Testis (tissue), 3 donors: ENCODE results near the gene ABCC4. TPM values are rescaled to one million over a fixed set of nuclear protein-coding genes. Genes with fewer than 3 reads are reported as not detected.

ENCODE experiments used
- DNase-seq: peaks from one replicate; pipeline ENCODE4 v3.0.0-alpha.2; 2019
- H3K27ac ChIP-seq, 2 donors: fragments of 200-600 bp; sonication (generic); one replicate each; pipeline ENCODE4 v1.5.1; 2019
- H3K27me3 ChIP-seq: fragments of 200-600 bp; sonication (generic); one replicate; pipeline ENCODE4 v1.5.1; 2019
- H3K36me3 ChIP-seq: fragments of 200-600 bp; sonication (generic); one replicate; pipeline ENCODE4 v1.5.1; 2017; ENCODE audit warnings: low read depth; ENCODE audit errors: missing control alignments
- H3K4me1 ChIP-seq: fragments of 200-600 bp; sonication (generic); one replicate; pipeline ENCODE4 v1.5.1; 2019
- H3K4me3 ChIP-seq, 2 donors: fragments of 200-600 bp; sonication (generic); one replicate each; pipeline ENCODE4 v1.5.1; 2017 to 2019
- H3K9me3 ChIP-seq: fragments of 200-600 bp; sonication (generic); one replicate; pipeline ENCODE4 v1.5.1; 2017
- CTCF ChIP-seq, 3 experiments: fragments of 450-650 bp in 2 of 3; fragments of 200-600 bp in 1 of 3; sonication (generic) in 1 of 3; IDR thresholded peaks; one replicate each; pipeline ENCODE4 v1.5.1; 2016 to 2019; ENCODE audit warnings: antibody characterized with exemption in 3 of 3, mild to moderate bottlenecking in 2 of 3, moderate library complexity in 1 of 3
- POLR2A ChIP-seq: fragments of 450-650 bp; IDR thresholded peaks from one replicate; pipeline ENCODE4 v1.6.1; 2017; ENCODE audit warnings: antibody characterized with exemption, mild to moderate bottlenecking, moderate library complexity
- WGBS, 2 donors: methylation state at CpG; one replicate each; pipeline ENCODE4 v1.1.5; 2018; 5-methylcytosine and 5-hydroxymethylcytosine counted together
- intact Hi-C: fragments of 100-400 bp; cut with DNase I; formaldehyde crosslinking; loops from one replicate; pipeline ENCODE4 v1.15.1; 2023; ENCODE audit warnings: low total_unique reads
- polyA plus RNA-seq: library from polyadenylated mRNA; stranded (reverse); fragments of 350-450 nt; fragmentation: Illumina TruSeq; extraction: RNeasy Lipid Tissue Mini Kit (QIAGEN cat#74804); gene quantifications from one replicate; pipeline ENCODE4 v1.2.3, GENCODE V29; 2014; ENCODE audit warnings: low read depth, low replicate concordance; ENCODE audit not compliant: insufficient read depth
- total RNA-seq, 2 donors: library from RNA; depleted of rRNA; stranded (reverse); fragments of >200 nt; gene quantifications; one replicate each; pipeline ENCODE4 v1.2.3, GENCODE V29; 2016

Gene ABCC4
- total and polyA plus RNA-seq, 3 donors from 2014 or later: 11.0 to 23.5 (median 14.9) TPM

GRCh38 chr13:95301968-95302393 is 730 bp upstream of the ABCC4 start:
- WGBS, 2 donors: 11 to 12% methylated on average over 11 to 13 of the region's 13 CpGs
- intact Hi-C loops: loop anchor here (10.0 kb wide), 1 partner anchor 103 kb away; no protein-coding TSS in a partner anchor

GRCh38 chr13:95300625-95301182 is 547 bp downstream of the ABCC4 start:
- Histone ChIP-seq H3K27ac (peak overlapping the region; percentile 18 to 72), H3K4me1 (no peaks in the 10 kb centered on the region), H3K27me3 (no peaks in the 10 kb centered on the region), H3K9me3 (no peaks in the 10 kb centered on the region), H3K4me3 (peak overlapping the region; percentile 72 to 77), H3K36me3 (no peaks in the 10 kb centered on the region)
- peak; percentile 62 for DNase-seq
- intact Hi-C loops: loop anchor here (10.0 kb wide), 1 partner anchor 104 kb away; no protein-coding TSS in a partner anchor
- WGBS, 2 donors: 0 to 1% methylated on average over 15 to 45 of the region's 45 CpGs
- TF ChIP-seq POLR2A (no peak), CTCF (IDR thresholded peaks at IDR 0.05) (no peak)

More at GRCh38 chr13:95301968-95302393, 730 bp upstream of the ABCC4 start:
- Histone ChIP-seq H3K36me3 (no peaks in the 10 kb centered on the region), H3K9me3 (no peaks in the 10 kb centered on the region), H3K4me3 (peak overlapping the region; percentile 72 to 77), H3K27ac (peak overlapping the region in 1 of 2 donors; percentile 72), H3K4me1 (no peaks in the 10 kb centered on the region), H3K27me3 (no peaks in the 10 kb centered on the region)
- TF ChIP-seq CTCF (IDR thresholded peaks at IDR 0.05) (no peak), POLR2A (no peak)
- DNase-seq: no peak

GRCh38 chr13:95298971-95299621 is 2.2 kb downstream of the ABCC4 start:
- no peak overlapping the region for H3K27ac ChIP-seq
- H3K9me3 ChIP-seq: no peaks in the 10 kb centered on the region
- no peak for TF ChIP-seq CTCF (IDR thresholded peaks at IDR 0.05)
- no peak for TF ChIP-seq POLR2A
- H3K4me3 ChIP-seq: no peak overlapping the region
- no peaks in the 10 kb centered on the region for H3K36me3 ChIP-seq
- intact Hi-C loops: no loop called here
- 84 to 92% methylated on average over 11 of the region's 11 CpGs for WGBS, 2 donors
- H3K27me3 ChIP-seq: no peaks in the 10 kb centered on the region
- DNase-seq: no peak
- no peaks in the 10 kb centered on the region for H3K4me1 ChIP-seq

GRCh38 chr13:95298169-95298965 is 2.9 kb downstream of the ABCC4 start:
- intact Hi-C loops: no loop called here

More at GRCh38 chr13:95298169-95298965, 2.9 kb downstream of the ABCC4 start:
- no peak for DNase-seq
- H3K4me3 ChIP-seq: no peak overlapping the region
- TF ChIP-seq POLR2A: no peak
- no peak for TF ChIP-seq CTCF (IDR thresholded peaks at IDR 0.05)
- 88 to 89% methylated on average over 8 of the region's 8 CpGs for WGBS, 2 donors
- H3K27me3 ChIP-seq: no peaks in the 10 kb centered on the region
- H3K9me3 ChIP-seq: no peaks in the 10 kb centered on the region
- H3K27ac ChIP-seq: no peak overlapping the region
- no peaks in the 10 kb centered on the region for H3K36me3 ChIP-seq
- no peaks in the 10 kb centered on the region for H3K4me1 ChIP-seq
